Breast epithelium (tissue), 3 donors: ENCODE measurements around the gene PTPRU.

Experiments
- POLR2A ChIP-seq: fragments of 450-650 bp; IDR thresholded peaks from one replicate; pipeline ENCODE4 v1.6.1; 2016; ENCODE audit warnings: antibody characterized with exemption, mild to moderate bottlenecking, moderate library complexity
- POLR2AphosphoS5 ChIP-seq, 3 donors: sonication (generic); formaldehyde crosslinking; IDR thresholded peaks; one replicate each; pipeline ENCODE4 v1.6.1; 2017; ENCODE audit warnings: antibody characterized with exemption in 3 of 3
- TF ChIP-seq, protein P1 (sequence below), 3 donors: fragments of 450-650 bp; IDR thresholded peaks; one replicate each; pipeline ENCODE4 v1.5.1; 2016 to 2017; ENCODE audit warnings: antibody characterized with exemption in 3 of 3, mild to moderate bottlenecking in 3 of 3, moderate library complexity in 3 of 3

GRCh38 chr1:29356663-29357062 is 120.3 kb downstream of the PTPRU start:
- TF ChIP-seq, protein P1, sequence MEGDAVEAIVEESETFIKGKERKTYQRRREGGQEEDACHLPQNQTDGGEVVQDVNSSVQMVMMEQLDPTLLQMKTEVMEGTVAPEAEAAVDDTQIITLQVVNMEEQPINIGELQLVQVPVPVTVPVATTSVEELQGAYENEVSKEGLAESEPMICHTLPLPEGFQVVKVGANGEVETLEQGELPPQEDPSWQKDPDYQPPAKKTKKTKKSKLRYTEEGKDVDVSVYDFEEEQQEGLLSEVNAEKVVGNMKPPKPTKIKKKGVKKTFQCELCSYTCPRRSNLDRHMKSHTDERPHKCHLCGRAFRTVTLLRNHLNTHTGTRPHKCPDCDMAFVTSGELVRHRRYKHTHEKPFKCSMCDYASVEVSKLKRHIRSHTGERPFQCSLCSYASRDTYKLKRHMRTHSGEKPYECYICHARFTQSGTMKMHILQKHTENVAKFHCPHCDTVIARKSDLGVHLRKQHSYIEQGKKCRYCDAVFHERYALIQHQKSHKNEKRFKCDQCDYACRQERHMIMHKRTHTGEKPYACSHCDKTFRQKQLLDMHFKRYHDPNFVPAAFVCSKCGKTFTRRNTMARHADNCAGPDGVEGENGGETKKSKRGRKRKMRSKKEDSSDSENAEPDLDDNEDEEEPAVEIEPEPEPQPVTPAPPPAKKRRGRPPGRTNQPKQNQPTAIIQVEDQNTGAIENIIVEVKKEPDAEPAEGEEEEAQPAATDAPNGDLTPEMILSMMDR (IDR thresholded peaks at IDR 0.05), result no peak
- TF ChIP-seq POLR2A, result no peak
- TF ChIP-seq POLR2AphosphoS5 (IDR thresholded peaks at IDR 0.05), result no peak
